Motor neuron (in vitro differentiated cells): Measurements from ENCODE around the gene OR8B3. TPM values are rescaled to one million over a fixed set of nuclear protein-coding genes. Genes with fewer than 3 reads are reported as not detected.
"Not testable (repeated sequence)": the region's sequence is repeated elsewhere in the genome, so short reads cannot be mapped to it uniquely, and the experiment has no call there.

Experiments used
- ATAC-seq, 8 experiments: fragments of 200-7000 bp; cut with Tn5 transposase; replicated peaks in 6 of 8; 2 replicates each; pipeline ENCODE4 v1.8.0; 2021; ENCODE audit warnings: mild to moderate bottlenecking in 8 of 8, moderate library complexity in 8 of 8
- H3K27ac ChIP-seq, 2 donors: fragments of 250-450 bp; sonication (Bioruptor Pico); 2 replicates each; pipeline ENCODE4 v1.9.0; 2021; ENCODE audit warnings: antibody characterized with exemption in 2 of 2, mild to moderate bottlenecking in 2 of 2, moderate library complexity in 1 of 2
- H3K4me1 ChIP-seq, 2 donors: fragments of 250-450 bp; sonication (Bioruptor Pico); replicated peaks in 1 of 2; 2 replicates each; pipeline ENCODE4 v1.6.1; 2021; ENCODE audit warnings: antibody characterized with exemption in 2 of 2, mild to moderate bottlenecking in 2 of 2, moderate library complexity in 1 of 2
- H3K4me3 ChIP-seq, 5 donors: fragments of 250-450 bp; sonication (Bioruptor Pico); 2 replicates each; pipeline ENCODE4 v1.9.0; 2021; ENCODE audit warnings: antibody characterized with exemption in 5 of 5, mild to moderate bottlenecking in 5 of 5, moderate library complexity in 4 of 5
- WGBS, 10 experiments: fragments of 450-650 bp; shearing (Covaris generic); methylation state at CpG; one replicate each; pipeline ENCODE4 v1.0.0; 2022; 5-methylcytosine and 5-hydroxymethylcytosine counted together
- in situ Hi-C, 9 experiments: fragments of 400-800 bp; cut with MboI; loops; one replicate each; pipeline ENCODE4 v1.15.0; 2021; ENCODE audit warnings: low sequenced_read_pairs in 9 of 9, low pct_unique_long_range_greater_than_20kb in 2 of 9; ENCODE audit not compliant: unreplicated experiment in 9 of 9
- total RNA-seq, 8 experiments: library from RNA; unstranded; fragments of 300-600 nt; gene quantifications; 2 replicates each; pipeline versions ENCODE4 v1.2.3 to v1.2.4, GENCODE V29; 2022

OR8B3 gene
- total RNA-seq, 8 experiments from 2014 or later: 0.09 to 0.33 TPM; not detected in 6

- no peak overlapping the region for H3K4me3 ChIP-seq
- H3K27ac ChIP-seq: no peak overlapping the region
- in situ Hi-C loops: loop anchor here in 7 of 9 experiments (10.0 to 25.0 kb wide), 5 partner anchors 165 to 427 kb away; partner anchors contain the start of genes ESAM (in 2 of the 7) and VSIG2 (in 2 of the 7)
- WGBS, 10 experiments: 55 to 91% (median 77%) methylated on average over 2 to 7 of the region's 7 CpGs
- ATAC-seq: no peak
- H3K4me1 ChIP-seq: no peaks in the 10 kb centered on the region
Observed at GRCh38 chr11:124409906-124410305, 11.1 kb upstream of the OR8B3 start.

- H3K27ac ChIP-seq: no peak overlapping the region
- H3K4me3 ChIP-seq: no peak overlapping the region
- 0 to 100% (median 34%) methylated on average over 1 to 2 of the region's 2 CpGs; no CpG with 5 or more reads in 2 of the 10 experiments for WGBS, 10 experiments
- in situ Hi-C loops: loop anchor here in 7 of 9 experiments (25.0 kb wide), 3 partner anchors 182 to 432 kb away; partner anchors contain the start of genes ESAM (in 2 of the 7) and VSIG2 (in 2 of the 7)
- H3K4me1 ChIP-seq: no peaks in the 10 kb centered on the region
- no peak for ATAC-seq
Observed at GRCh38 chr11:124405581-124405980, 6.8 kb upstream of the OR8B3 start.

GRCh38 chr11:124403186-124403585 is 4.4 kb upstream of the OR8B3 start:
- H3K27ac ChIP-seq, ATAC-seq, H3K4me1 ChIP-seq, H3K4me3 ChIP-seq: not testable (repeated sequence)
- WGBS, 10 experiments: no CpG with 5 or more reads among the region's 27 CpGs
- in situ Hi-C loops: loop anchor here in 7 of 9 experiments (25.0 kb wide), 3 partner anchors 184 to 434 kb away; partner anchors contain the start of genes ESAM (in 2 of the 7) and VSIG2 (in 2 of the 7)

- ATAC-seq: peak in 4 of 8 experiments; percentile 38 to 98 (median 90)
- Histone ChIP-seq H3K27ac (no peak overlapping the region), H3K4me3 (no peak overlapping the region), H3K4me1 (no peaks in the 10 kb centered on the region)
- in situ Hi-C loops: loop anchor here in 7 of 9 experiments (25.0 kb wide), 3 partner anchors 185 to 435 kb away; partner anchors contain the start of genes ESAM (in 2 of the 7) and VSIG2 (in 2 of the 7)
- 0 to 69% (median 53%) methylated on average over 3 to 7 of the region's 8 CpGs for WGBS, 10 experiments
Observed at GRCh38 chr11:124402326-124402922, 3.6 kb upstream of the OR8B3 start.

- H3K27ac ChIP-seq, H3K4me1 ChIP-seq, in situ Hi-C loops, H3K4me3 ChIP-seq, ATAC-seq: not testable (repeated sequence)
- WGBS, 10 experiments: 14 to 80% methylated on average over 1 of the region's 4 CpGs; no CpG with 5 or more reads in 8 of the 10 experiments
Observed at GRCh38 chr11:124396847-124397246, 2.0 kb downstream of the OR8B3 start.

- Histone ChIP-seq H3K4me1 (no peaks in the 10 kb centered on the region), H3K27ac (no peak overlapping the region), H3K4me3 (no peak overlapping the region)
- WGBS, 10 experiments: 25 to 100% (median 86%) methylated on average over 2 to 3 of the region's 3 CpGs; no CpG with 5 or more reads in 2 of the 10 experiments
- ATAC-seq: peak in 1 of 8 experiments; percentile 29
- in situ Hi-C loops: no loop called here
Observed at GRCh38 chr11:124394408-124394807, 4.4 kb downstream of the OR8B3 start.

- 37 to 100% (median 82%) methylated on average over 1 to 2 of the region's 2 CpGs; no CpG with 5 or more reads in 2 of the 10 experiments for WGBS, 10 experiments
- no peak for ATAC-seq
- H3K4me3 ChIP-seq: no peak within 1 kb of the TSS
- no peak within 1 kb of the TSS for H3K27ac ChIP-seq
- in situ Hi-C loops: no loop called here
- no peaks in the 10 kb centered on the region for H3K4me1 ChIP-seq
Observed at GRCh38 chr11:124384399-124384798, 14.4 kb downstream of the OR8B3 start, which contains the start of gene OR8B2. Gene OR8B2 (minus strand): TSS chr11:124384499. CDS start chr11:124383343, 1,156 bp downstream.

- 42 to 80% methylated on average over 1 to 2 of the region's 6 CpGs; no CpG with 5 or more reads in 8 of the 10 experiments for WGBS, 10 experiments
- H3K4me1 ChIP-seq, in situ Hi-C loops, H3K27ac ChIP-seq, H3K4me3 ChIP-seq, ATAC-seq: not testable (repeated sequence)
Observed at GRCh38 chr11:124382857-124383256, 16.0 kb downstream of the OR8B3 start.

GRCh38 chr11:124380585-124380984 is 18.2 kb downstream of the OR8B3 start:
- Histone ChIP-seq H3K27ac (no peak overlapping the region), H3K4me3 (no peak overlapping the region), H3K4me1 (no peaks in the 10 kb centered on the region)
- WGBS, 10 experiments: 75 to 100% (median 83%) methylated on average over 1 to 2 of the region's 2 CpGs; no CpG with 5 or more reads in 3 of the 10 experiments
- no peak for ATAC-seq
- in situ Hi-C loops: no loop called here

- in situ Hi-C loops: no loop called here
- no peak for ATAC-seq
- Histone ChIP-seq H3K27ac (no peak overlapping the region), H3K4me1 (peaks cover 0 to 7% of the 10 kb centered on the region in 2 donors), H3K4me3 (no peak overlapping the region)
- WGBS, 10 experiments: 0 to 88% (median 62%) methylated on average over 2 to 3 of the region's 3 CpGs
Observed at GRCh38 chr11:124376280-124376679, 22.5 kb downstream of the OR8B3 start.

- Histone ChIP-seq H3K4me1 (no peaks in the 10 kb centered on the region), H3K4me3 (no peak overlapping the region), H3K27ac (no peak overlapping the region)
- 0 to 63% (median 10%) methylated on average over 1 to 2 of the region's 2 CpGs; no CpG with 5 or more reads in 2 of the 10 experiments for WGBS, 10 experiments
- in situ Hi-C loops: no loop called here
- no peak for ATAC-seq
Observed at GRCh38 chr11:124359566-124359965, 39.3 kb downstream of the OR8B3 start.

GRCh38 chr11:124346311-124346955 is 52.4 kb downstream of the OR8B3 start:
- H3K4me3 ChIP-seq: no peak overlapping the region
- WGBS, 10 experiments: 0 to 90% (median 26%) methylated on average over 2 to 3 of the region's 3 CpGs
- no peak overlapping the region for H3K27ac ChIP-seq
- H3K4me1 ChIP-seq: no peaks in the 10 kb centered on the region
- in situ Hi-C loops: no loop called here
- ATAC-seq: no peak
